KG1 (cell line): Measurements from ENCODE around the gene PTPN22.

Experiments
- DNase-seq: peaks from one replicate; lab custom pipeline; 2025; lab: John Stamatoyannopoulos, UW

The PTPN22 gene

GRCh38 chr1:113871597-113872113, at the start of gene PTPN22:
Gene PTPN22 (minus strand): TSS chr1:113871712.
- peak; percentile 71 for DNase-seq

- DNase-seq = no peak
These were observed 46.7 kb upstream of the PTPN22 start for GRCh38 chr1:113918243-113918642.

- DNase-seq = no peak
These were observed 46.0 kb upstream of the PTPN22 start for GRCh38 chr1:113917400-113918082.

- DNase-seq = no peak
These were observed 45.5 kb upstream of the PTPN22 start for GRCh38 chr1:113916974-113917373.

GRCh38 chr1:113913887-113914664, 42.6 kb upstream of the PTPN22 start:
- no peak for DNase-seq

- no peak for DNase-seq
These were observed 41.8 kb upstream of the PTPN22 start for GRCh38 chr1:113913312-113913668.

GRCh38 chr1:113912594-113913311, 41.2 kb upstream of the PTPN22 start:
- no peak for DNase-seq

- DNase-seq = peak; percentile 9
These were observed 33.9 kb upstream of the PTPN22 start for GRCh38 chr1:113905435-113905861.

- DNase-seq = peak; percentile 100
These were observed 33.3 kb upstream of the PTPN22 start, which contains the start of the genes AP4B1 and DCLRE1B for GRCh38 chr1:113904674-113905434. Gene AP4B1 (minus strand): TSS chr1:113904799. CDS start chr1:113904717, 82 bp downstream. Gene DCLRE1B (plus strand): TSS chr1:113905326. CDS start chr1:113905587, 261 bp downstream.

- peak; percentile 67 for DNase-seq
These were observed 32.8 kb upstream of the PTPN22 start for GRCh38 chr1:113904293-113904673.

- no peak for DNase-seq
These were observed 32.2 kb upstream of the PTPN22 start for GRCh38 chr1:113903501-113904292.

- no peak for DNase-seq
These were observed 29.7 kb upstream of the PTPN22 start for GRCh38 chr1:113901191-113901590.

GRCh38 chr1:113899111-113899510, 27.6 kb upstream of the PTPN22 start:
- DNase-seq = no peak

- DNase-seq = no peak
These were observed 26.8 kb upstream of the PTPN22 start for GRCh38 chr1:113898241-113898814.

- no peak for DNase-seq
These were observed 24.4 kb upstream of the PTPN22 start for GRCh38 chr1:113895961-113896360.

- no peak for DNase-seq
These were observed 23.6 kb upstream of the PTPN22 start for GRCh38 chr1:113895098-113895497.

GRCh38 chr1:113893267-113893666, 21.8 kb upstream of the PTPN22 start:
- DNase-seq = no peak

- no peak for DNase-seq
These were observed 20.2 kb upstream of the PTPN22 start for GRCh38 chr1:113891631-113892220.

GRCh38 chr1:113890816-113891215, 19.3 kb upstream of the PTPN22 start:
- DNase-seq = no peak
